ENCODE measurements around the gene ZNF784.

DNA sequence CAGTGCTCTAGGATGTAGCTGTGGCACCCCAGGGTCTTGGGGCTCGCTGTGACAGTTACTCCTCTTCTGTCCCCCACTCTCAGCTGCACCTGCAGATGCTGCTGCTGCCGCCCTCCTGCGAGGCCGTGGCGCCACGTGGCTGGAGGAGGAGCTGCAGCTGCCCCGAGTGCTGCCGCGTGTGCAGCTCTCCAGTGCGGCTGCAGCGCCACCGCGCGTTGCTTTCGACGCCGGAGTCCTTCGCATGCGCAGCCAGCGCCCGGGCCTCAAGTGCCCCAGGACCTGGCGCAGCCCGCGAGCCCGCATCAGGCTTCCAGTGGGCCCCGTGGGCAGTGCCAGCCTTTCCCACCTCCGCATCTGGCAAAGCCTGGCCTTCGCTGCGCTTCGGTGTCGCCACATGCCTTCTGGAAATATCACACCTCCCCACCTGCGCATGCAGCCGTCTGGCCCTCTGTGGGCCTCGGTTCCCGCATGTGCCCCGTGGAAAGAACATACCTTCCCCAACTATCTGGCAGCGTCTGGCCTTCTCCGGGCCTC lies 15.7 kb upstream of the ZNF784 start:
- no peak for TF ChIP-seq HDGF (IDR thresholded peaks at IDR 0.05)
- TF ChIP-seq JUNB (IDR thresholded peaks at IDR 0.05) = no peak
- peak; percentile 62 for TF ChIP-seq POLR2A (IDR thresholded peaks at IDR 0.05; ENCODE audit: low read depth, low read length)
- no peak for TF ChIP-seq SP1 (IDR thresholded peaks at IDR 0.05; ENCODE audit: low read depth, low read length)
- peak in 2 of 3 experiments; percentile 8 to 40; a peak in 4 of 6 replicates for TF ChIP-seq CTCF (IDR thresholded peaks at IDR 0.05 in 2 of 3, conservative IDR thresholded peaks at IDR 0.05 in 1 of 3; ENCODE audit: control insufficient read depth in 2 of 3, extremely low read depth in 1 of 3, insufficient read depth in 1 of 3, low read depth in 3 of 3, low read length in 3 of 3)
- peak; percentile 26 for TF ChIP-seq MYC (IDR thresholded peaks at IDR 0.05; ENCODE audit: insufficient read depth, insufficient read length, insufficient replicate concordance, low read length, severe bottlenecking)
